Loucy (cell line): ENCODE measurements around the gene PAPPA2.

Experiments used
- EZH2phosphoT487 ChIP-seq: fragments of 200-600 bp; IDR thresholded peaks from 2 replicates; pipeline ENCODE4 v1.6.1; 2018; ENCODE audit warnings: antibody characterized with exemption, mild to moderate bottlenecking, moderate library complexity, borderline replicate concordance
- TF ChIP-seq, protein P1 (sequence below): fragments of 200-600 bp; sonication (generic); conservative IDR thresholded peaks from 2 replicates; pipeline ENCODE4 v1.5.1; 2014; ENCODE audit warnings: mild to moderate bottlenecking, antibody characterized with exemption, low read length

DNA sequence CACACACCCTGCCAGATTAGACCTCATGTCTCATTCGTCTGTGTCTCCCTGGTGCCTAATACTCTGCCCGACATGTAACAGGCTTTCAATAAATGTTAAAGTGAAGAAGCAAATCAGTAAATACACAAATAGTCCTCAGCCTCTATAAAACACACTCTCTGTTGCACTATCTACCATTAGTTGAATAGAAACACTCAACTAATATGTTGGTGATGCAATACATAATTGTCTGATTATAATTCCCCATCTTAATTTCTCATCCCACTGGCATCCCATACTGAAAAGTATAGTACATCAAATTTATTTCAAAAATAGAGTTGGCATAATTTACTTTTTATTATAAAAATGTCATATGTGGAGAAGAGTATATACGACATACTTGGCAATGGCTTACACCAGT is 162.4 kb downstream of the PAPPA2 start:
- TF ChIP-seq, protein P1, sequence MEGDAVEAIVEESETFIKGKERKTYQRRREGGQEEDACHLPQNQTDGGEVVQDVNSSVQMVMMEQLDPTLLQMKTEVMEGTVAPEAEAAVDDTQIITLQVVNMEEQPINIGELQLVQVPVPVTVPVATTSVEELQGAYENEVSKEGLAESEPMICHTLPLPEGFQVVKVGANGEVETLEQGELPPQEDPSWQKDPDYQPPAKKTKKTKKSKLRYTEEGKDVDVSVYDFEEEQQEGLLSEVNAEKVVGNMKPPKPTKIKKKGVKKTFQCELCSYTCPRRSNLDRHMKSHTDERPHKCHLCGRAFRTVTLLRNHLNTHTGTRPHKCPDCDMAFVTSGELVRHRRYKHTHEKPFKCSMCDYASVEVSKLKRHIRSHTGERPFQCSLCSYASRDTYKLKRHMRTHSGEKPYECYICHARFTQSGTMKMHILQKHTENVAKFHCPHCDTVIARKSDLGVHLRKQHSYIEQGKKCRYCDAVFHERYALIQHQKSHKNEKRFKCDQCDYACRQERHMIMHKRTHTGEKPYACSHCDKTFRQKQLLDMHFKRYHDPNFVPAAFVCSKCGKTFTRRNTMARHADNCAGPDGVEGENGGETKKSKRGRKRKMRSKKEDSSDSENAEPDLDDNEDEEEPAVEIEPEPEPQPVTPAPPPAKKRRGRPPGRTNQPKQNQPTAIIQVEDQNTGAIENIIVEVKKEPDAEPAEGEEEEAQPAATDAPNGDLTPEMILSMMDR: no peak
- no peak for TF ChIP-seq EZH2phosphoT487
